HCT116 (cell line): Measurements from ENCODE around the gene SORL1. TPM values are rescaled to one million over a fixed set of nuclear protein-coding genes. Genes with fewer than 3 reads are reported as not detected.

Experiments
- ATAC-seq: fragments of 200-7000 bp; cut with Tn5 transposase; 2 replicates; pipeline ENCODE4 v1.9.1; 2020; ENCODE audit warnings: mild to moderate bottlenecking, moderate library complexity
- BruUV-seq: library from RNA; stranded (reverse); fragments of 400-500 nt; replicated peaks from 2 replicates; lab custom pipeline; 2021; lab: Mats Ljungman, UMichigan
- CTCF ChIA-PET: fragments of 300-600 bp; sonication (Branson Sonifier 250); formaldehyde crosslinking; loops from one replicate; lab custom pipeline; 2021; ENCODE audit warnings: antibody characterized with exemption; lab: Charles Lee
- POLR2A ChIA-PET: fragments of 300-600, 350-600 bp; sonication (Branson Sonifier 250); formaldehyde crosslinking; loops from one replicate; lab custom pipeline; 2021; ENCODE audit warnings: antibody characterized with exemption; lab: Charles Lee
- RAD21 ChIA-PET, 2 experiments: fragments of 300-600 bp; sonication (Branson Sonifier 250); formaldehyde crosslinking; loops; one replicate each; lab custom pipeline; 2023; ENCODE audit warnings: low total read pairs in 2 of 2; ENCODE audit not compliant: uncharacterized antibody in 2 of 2, unreplicated experiment in 2 of 2, low non-redundant PET in 1 of 2; lab: Charles Lee
- DNase-seq: peaks from one replicate; pipeline ENCODE4 v3.0.0-alpha.2; 2010; ENCODE audit warnings: low read depth, low spot score
- H2AFZ ChIP-seq: fragments of 200-600 bp; shearing (Covaris generic), sonication (generic); 2 replicates; pipeline ENCODE4 v1.6.1; 2017; ENCODE audit warnings: low read depth, mixed run types, mixed read lengths, antibody characterized with exemption, low read length; ENCODE audit not compliant: poor library complexity, severe bottlenecking
- H3K27ac ChIP-seq: 2 replicates; pipeline ENCODE4 v1.5.1; 2012; ENCODE audit warnings: low read depth, low read length
- H3K27me3 ChIP-seq: fragments of 200-600 bp; sonication (generic); 2 replicates; pipeline ENCODE4 v1.6.1; 2016; ENCODE audit warnings: mixed run types, low read length, mixed read lengths; ENCODE audit not compliant: insufficient read depth
- H3K36me3 ChIP-seq, 2 experiments: fragments of 200-500 bp in 1 of 2; fragments of 200-600 bp in 1 of 2; sonication (Bioruptor generic) in 1 of 2; sonication (generic) in 1 of 2; 2 replicates each; pipeline versions ENCODE4 v1.5.1 to v1.6.1; 2014 to 2016; ENCODE audit warnings: low read length in 2 of 2, inconsistent platforms in 1 of 2, mixed read lengths in 1 of 2, mixed run types in 1 of 2; ENCODE audit not compliant: insufficient read depth in 2 of 2, control insufficient read depth in 1 of 2
- H3K4me1 ChIP-seq, 2 experiments: fragments of 200-600 bp in 1 of 2; sonication (generic) in 1 of 2; 2 replicates each; pipeline versions ENCODE4 v1.5.1 to v1.6.1; 2012 to 2017; ENCODE audit warnings: low read length in 2 of 2, inconsistent platforms in 1 of 2, mild to moderate bottlenecking in 1 of 2, mixed read lengths in 1 of 2, mixed run types in 1 of 2, moderate library complexity in 1 of 2; ENCODE audit not compliant: insufficient read depth in 2 of 2, control insufficient read depth in 1 of 2
- H3K4me2 ChIP-seq: fragments of 200-600 bp; sonication (generic); 2 replicates; pipeline ENCODE4 v1.6.1; 2017; ENCODE audit warnings: mixed run types, low read length, mixed read lengths
- H3K4me3 ChIP-seq, 2 experiments: fragments of 200-600 bp in 1 of 2; sonication (generic) in 1 of 2; replicated peaks in 1 of 2; 2 replicates each; pipeline ENCODE4 v1.5.1; 2011 to 2016; ENCODE audit warnings: low read length in 2 of 2, control low read depth in 1 of 2, low read depth in 1 of 2, mild to moderate bottlenecking in 1 of 2, mixed read lengths in 1 of 2, mixed run types in 1 of 2
- H3K79me2 ChIP-seq: fragments of 200-600 bp; sonication (generic); 2 replicates; pipeline ENCODE4 v1.6.1; 2017; ENCODE audit warnings: mild to moderate bottlenecking, mixed run types, low read length, moderate library complexity, mixed read lengths; ENCODE audit not compliant: insufficient read depth
- H3K9ac ChIP-seq: fragments of 200-600 bp; sonication (generic); 2 replicates; pipeline ENCODE4 v1.6.1; 2016; ENCODE audit warnings: low read length, mixed read lengths
- H3K9me2 ChIP-seq: fragments of 200-600 bp; sonication (generic), shearing (Covaris generic); 2 replicates; pipeline ENCODE4 v1.6.1; 2017; ENCODE audit warnings: mixed run types, mild to moderate bottlenecking, moderate library complexity; ENCODE audit not compliant: insufficient read depth
- H3K9me3 ChIP-seq, 2 experiments: fragments of 200-500 bp in 1 of 2; fragments of 200-600 bp in 1 of 2; sonication (Bioruptor generic) in 1 of 2; sonication (generic) in 1 of 2; 2 replicates each; pipeline ENCODE4 v1.6.1; 2014 to 2017; ENCODE audit warnings: low read length in 2 of 2, mixed read lengths in 2 of 2, inconsistent platforms in 1 of 2, low read depth in 1 of 2, mild to moderate bottlenecking in 1 of 2, mixed run types in 1 of 2, moderate library complexity in 1 of 2; ENCODE audit not compliant: control insufficient read depth in 1 of 2, insufficient read depth in 1 of 2
- H4K20me1 ChIP-seq: fragments of 200-600 bp; sonication (generic), shearing (Covaris generic); 2 replicates; pipeline ENCODE4 v1.6.1; 2017; ENCODE audit warnings: mixed run types, mild to moderate bottlenecking, moderate library complexity; ENCODE audit not compliant: insufficient read depth
- ATF3 ChIP-seq: IDR thresholded peaks from 2 replicates; pipeline ENCODE4 v1.6.1; 2012
- CBX3 ChIP-seq: IDR thresholded peaks from 2 replicates; pipeline ENCODE4 v1.6.1; 2012; ENCODE audit warnings: low read depth
- CTCF ChIP-seq, 3 experiments: fragments of 200-600 bp in 1 of 3; sonication (generic) in 1 of 3; IDR thresholded peaks in 2 of 3; conservative IDR thresholded peaks in 1 of 3; 2 replicates each; pipeline ENCODE4 v1.5.1; 2012 to 2017; ENCODE audit warnings: low read depth in 2 of 3, low read length in 2 of 3, antibody characterized with exemption in 1 of 3, borderline replicate concordance in 1 of 3, control low read depth in 1 of 3, mild to moderate bottlenecking in 1 of 3, mixed read lengths in 1 of 3, mixed run types in 1 of 3, moderate library complexity in 1 of 3; ENCODE audit not compliant: insufficient read depth in 1 of 3
- EGR1 ChIP-seq: IDR thresholded peaks from 2 replicates; pipeline ENCODE4 v1.6.1; 2012; ENCODE audit warnings: low read depth
- EZH2 ChIP-seq: fragments of 200-600 bp; sonication (generic); IDR thresholded peaks from 2 replicates; pipeline ENCODE4 v1.6.1; 2017; ENCODE audit warnings: antibody characterized with exemption, mixed run types
- FOSL1 ChIP-seq: IDR thresholded peaks from 2 replicates; pipeline ENCODE4 v1.6.1; 2012; ENCODE audit warnings: low read depth
- JUND ChIP-seq: IDR thresholded peaks from 2 replicates; pipeline ENCODE4 v1.6.1; 2012
- POLR2A ChIP-seq: IDR thresholded peaks from 2 replicates; pipeline ENCODE4 v1.7.0; 2011; ENCODE audit warnings: borderline replicate concordance; ENCODE audit not compliant: insufficient read depth, insufficient read length; ENCODE audit errors: extremely low read depth
- RAD21 ChIP-seq: IDR thresholded peaks from 2 replicates; pipeline ENCODE4 v1.6.1; 2012; ENCODE audit warnings: low read depth, mild to moderate bottlenecking
- SIN3A ChIP-seq: IDR thresholded peaks from 2 replicates; pipeline ENCODE4 v1.6.1; 2012; ENCODE audit warnings: low read depth
- SP1 ChIP-seq: IDR thresholded peaks from 2 replicates; pipeline ENCODE4 v1.6.1; 2012; ENCODE audit warnings: low read depth
- SRF ChIP-seq: IDR thresholded peaks from 2 replicates; pipeline ENCODE4 v1.6.1; 2012; ENCODE audit warnings: low read depth
- YY1 ChIP-seq: IDR thresholded peaks from 2 replicates; pipeline ENCODE4 v1.6.1; 2011; ENCODE audit warnings: low read length, low read depth, moderate library complexity, mild to moderate bottlenecking; ENCODE audit not compliant: insufficient replicate concordance; ENCODE audit errors: extremely low read depth
- ZFX ChIP-seq: fragments of 450-650 bp; IDR thresholded peaks from 2 replicates; pipeline ENCODE4 v1.6.1; 2017
- ZNF274 ChIP-seq: fragments of 200-500 bp; sonication (Bioruptor generic); IDR thresholded peaks from 2 replicates; pipeline ENCODE4 v1.6.1; 2014; ENCODE audit warnings: mild to moderate bottlenecking, low read depth, low read length, inconsistent platforms
- intact Hi-C: fragments of 100-400 bp; cut with micrococcal nuclease; formaldehyde crosslinking; loops from 2 replicates; pipeline ENCODE4 v1.10.0; 2022
- total RNA-seq: library from RNA; stranded (reverse); gene quantifications from one replicate; pipeline ENCODE4 v1.2.1, GENCODE V29; 2021; ENCODE audit not compliant: unreplicated experiment

SORL1 gene
- total RNA-seq, 1 experiment from 2014 or later = 17.4 TPM

- Histone ChIP-seq H3K9me2 (no peaks in the 10 kb centered on the region), H3K4me2 (no peak overlapping the region), H3K4me3 (no peak overlapping the region), H3K36me3 (no peaks in the 10 kb centered on the region), H4K20me1 (no peaks in the 10 kb centered on the region), H3K9me3 (no peaks in the 10 kb centered on the region), H3K27me3 (no peaks in the 10 kb centered on the region), H3K9ac (no peak overlapping the region), H2AFZ (no peak overlapping the region), H3K27ac (no peak overlapping the region), H3K79me2 (no peaks in the 10 kb centered on the region), H3K4me1 (peaks cover 5 to 19% of the 10 kb centered on the region in 2 experiments; a peak in 3 of 4 replicates)
- no TSS peak for BruUV-seq
- ChIA-PET CTCF (interaction anchor here (2.9 to 3.0 kb wide), 2 partner anchors 146 to 273 kb away, joined by 10 to 18 read pairs; no protein-coding TSS in a partner anchor), RAD21 (no interaction called here), POLR2A (no interaction called here)
- no peak for TF ChIP-seq ATF3
- no peak for TF ChIP-seq YY1
- TF ChIP-seq POLR2A = no peak
- no peak for TF ChIP-seq EGR1
- no peak for TF ChIP-seq CBX3
- TF ChIP-seq FOSL1 = no peak
- TF ChIP-seq JUND = no peak
- TF ChIP-seq SP1 = no peak
- TF ChIP-seq ZNF274 = no peak
- no peak for TF ChIP-seq RAD21
- TF ChIP-seq SRF = no peak
- no peak for TF ChIP-seq ZFX
- TF ChIP-seq CTCF (IDR thresholded peaks at IDR 0.05 in 2 of 3, conservative IDR thresholded peaks at IDR 0.05 in 1 of 3; ENCODE audit: borderline replicate concordance in 1 of 3, insufficient read depth in 1 of 3, low read depth in 2 of 3, low read length in 2 of 3) = no peak
- TF ChIP-seq SIN3A = no peak
- no peak for TF ChIP-seq EZH2
- ATAC-seq (no peak), DNase-seq (no peak)
- intact Hi-C loops = loop anchor here (10.0 kb wide), 2 partner anchors 478 to 658 kb away; no protein-coding TSS in a partner anchor
These were observed 140.6 kb downstream of the SORL1 start for GRCh38 chr11:121592708-121593107.
